Thyroid gland (tissue), 4 donors: Measurements from ENCODE around the gene MB21D2. TPM values are rescaled to one million over a fixed set of nuclear protein-coding genes. Genes with fewer than 3 reads are reported as not detected.

ENCODE experiments used
- DNase-seq, 2 donors: peaks; one replicate each; pipeline ENCODE4 v3.0.0-alpha.2; 2019
- H3K27ac ChIP-seq, 3 donors: fragments of 200-600 bp; sonication (generic); 1 replicate in 2 of 3; 2 replicates in 1 of 3; pipeline ENCODE4 v1.5.1; 2016 to 2019; ENCODE audit warnings: mild to moderate bottlenecking in 1 of 3, moderate library complexity in 1 of 3
- H3K27me3 ChIP-seq: fragments of 200-600 bp; sonication (generic); one replicate; pipeline ENCODE4 v1.5.1; 2019
- H3K36me3 ChIP-seq, 2 donors: fragments of 200-600 bp; sonication (generic); one replicate each; pipeline ENCODE4 v1.5.1; 2016 to 2019
- H3K4me1 ChIP-seq, 2 donors: fragments of 200-600 bp; sonication (generic); one replicate each; pipeline ENCODE4 v1.5.1; 2017 to 2019
- H3K4me3 ChIP-seq, 3 donors: fragments of 200-600 bp; sonication (generic); replicated peaks in 1 of 3; 1 replicate in 2 of 3; 2 replicates in 1 of 3; pipeline ENCODE4 v1.5.1; 2016; ENCODE audit warnings: mild to moderate bottlenecking in 1 of 3
- H3K9me3 ChIP-seq: fragments of 200-600 bp; sonication (generic); one replicate; pipeline ENCODE4 v1.5.1; 2017
- CTCF ChIP-seq, 6 experiments: fragments of 200-600 bp in 3 of 6; fragments of 450-650 bp in 3 of 6; sonication (generic) in 3 of 6; IDR thresholded peaks; one replicate each; pipeline ENCODE4 v1.5.1; 2016 to 2019; ENCODE audit warnings: antibody characterized with exemption in 6 of 6, mild to moderate bottlenecking in 2 of 6, inconsistent platforms in 1 of 6, moderate library complexity in 1 of 6
- POLR2A ChIP-seq, 2 donors: fragments of 450-650 bp; IDR thresholded peaks; one replicate each; pipeline ENCODE4 v1.6.1; 2017; ENCODE audit warnings: antibody characterized with exemption in 2 of 2, mild to moderate bottlenecking in 2 of 2, moderate library complexity in 1 of 2
- WGBS, 2 donors: methylation state at CpG; one replicate each; pipeline ENCODE4 v1.1.5; 2017; 5-methylcytosine and 5-hydroxymethylcytosine counted together
- intact Hi-C: fragments of 100-400 bp; cut with DNase I; formaldehyde crosslinking; loops from one replicate; pipeline ENCODE4 v1.15.1; 2023
- total RNA-seq, 4 donors: library from RNA; depleted of rRNA; stranded (reverse); fragments of >200 nt; gene quantifications; one replicate each; pipeline ENCODE4 v1.2.3, GENCODE V29; 2016

The MB21D2 gene
- total RNA-seq, 4 donors from 2014 or later = 3.4 to 5.2 (median 3.9) TPM

- no peaks in the 10 kb centered on the region for H3K27me3 ChIP-seq
- intact Hi-C loops = no loop called here
- H3K4me1 ChIP-seq = no peaks in the 10 kb centered on the region
- H3K36me3 ChIP-seq = no peaks in the 10 kb centered on the region
- no peak overlapping the region for H3K27ac ChIP-seq
- no peak for DNase-seq
- no peak for TF ChIP-seq POLR2A (IDR thresholded peaks at IDR 0.05)
- no peak for TF ChIP-seq CTCF (IDR thresholded peaks at IDR 0.05)
- WGBS, 2 donors = 84 to 88% methylated on average over 2 of the region's 2 CpGs
- H3K9me3 ChIP-seq = no peaks in the 10 kb centered on the region
- H3K4me3 ChIP-seq = no peak overlapping the region
These were observed 6.1 kb upstream of the MB21D2 start for GRCh38 chr3:192923731-192924130.

DNA sequence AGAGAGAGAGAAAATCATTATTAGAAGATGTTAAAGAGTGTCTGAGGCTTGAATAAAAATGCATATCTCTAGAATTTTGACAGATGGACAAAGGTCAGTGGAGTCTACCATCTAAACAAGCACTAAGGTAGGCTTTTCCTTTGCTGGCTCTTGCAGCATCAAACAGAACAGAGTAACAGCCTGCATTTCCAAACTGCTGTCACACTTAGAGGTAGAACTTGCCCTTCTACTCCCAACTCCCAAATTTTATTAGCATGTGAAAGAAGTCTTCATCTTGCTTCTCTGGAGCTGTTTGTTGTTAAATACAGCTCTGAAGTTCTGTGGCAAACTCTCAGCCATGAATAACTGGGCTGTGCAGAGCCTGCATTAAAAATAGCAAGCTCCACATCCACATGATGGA is 4.1 kb upstream of the MB21D2 start:
- Histone ChIP-seq H3K4me1 (no peaks in the 10 kb centered on the region), H3K27ac (no peak overlapping the region), H3K4me3 (no peak overlapping the region), H3K36me3 (no peaks in the 10 kb centered on the region), H3K27me3 (no peaks in the 10 kb centered on the region), H3K9me3 (no peaks in the 10 kb centered on the region)
- intact Hi-C loops = no loop called here
- no peak for DNase-seq
- TF ChIP-seq CTCF (IDR thresholded peaks at IDR 0.05) (no peak), POLR2A (IDR thresholded peaks at IDR 0.05) (no peak)

GRCh38 chr3:192920411-192920810 is 2.8 kb upstream of the MB21D2 start:
- H3K4me1 ChIP-seq = peaks cover 0 to 6% of the 10 kb centered on the region in 2 donors
- no peaks in the 10 kb centered on the region for H3K9me3 ChIP-seq
- intact Hi-C loops = no loop called here
- 96% methylated on average over 3 of the region's 3 CpGs for WGBS, 2 donors
- TF ChIP-seq CTCF (IDR thresholded peaks at IDR 0.05) = no peak
- TF ChIP-seq POLR2A (IDR thresholded peaks at IDR 0.05) = no peak
- H3K27ac ChIP-seq = no peak overlapping the region
- no peak for DNase-seq
- no peak overlapping the region for H3K4me3 ChIP-seq
- no peaks in the 10 kb centered on the region for H3K36me3 ChIP-seq
- H3K27me3 ChIP-seq = no peaks in the 10 kb centered on the region

DNA sequence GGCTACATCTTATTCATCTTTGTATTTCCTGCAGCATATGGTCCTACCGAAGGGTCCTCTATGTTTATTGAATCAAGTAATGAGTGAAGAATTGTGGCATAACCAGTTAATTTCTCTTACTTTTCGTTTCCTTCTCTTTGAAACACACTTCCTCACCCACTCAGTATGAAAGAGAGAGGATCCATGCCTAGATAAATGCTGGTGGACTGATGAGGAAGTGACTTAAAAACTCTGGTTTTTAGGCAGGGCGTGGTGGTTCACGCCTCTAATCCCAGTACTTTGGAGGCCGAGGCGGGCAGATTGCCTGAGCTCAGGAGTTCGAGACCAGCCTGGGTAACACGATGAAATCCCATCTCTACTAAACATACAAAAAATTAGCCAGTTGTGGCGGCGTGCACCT is 2.2 kb upstream of the MB21D2 start:
- peaks cover 0 to 6% of the 10 kb centered on the region in 2 donors for H3K4me1 ChIP-seq

DNA sequence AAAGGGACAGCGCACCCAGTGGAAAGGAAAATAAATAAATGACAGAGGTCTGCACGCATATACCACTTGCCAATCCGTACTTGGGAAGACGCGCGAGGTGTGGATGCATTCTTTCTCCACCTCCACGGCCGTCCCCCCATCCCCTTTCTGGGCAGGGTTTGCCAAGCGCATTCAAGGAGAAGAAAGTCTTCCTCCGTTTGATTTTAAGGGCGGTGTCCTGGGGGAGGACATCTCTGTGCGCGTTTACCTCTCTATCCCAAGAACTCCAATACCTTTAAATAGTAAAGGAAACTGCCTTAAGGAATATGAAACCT is 576 bp upstream of the MB21D2 start:
- TF ChIP-seq CTCF (IDR thresholded peaks at IDR 0.05) (no peak), POLR2A (IDR thresholded peaks at IDR 0.05) (no peak)
- Histone ChIP-seq H3K4me3 (peak overlapping the region; percentile 43 to 77 (median 69)), H3K27me3 (no peaks in the 10 kb centered on the region), H3K4me1 (peaks cover 0 to 6% of the 10 kb centered on the region in 2 donors), H3K9me3 (no peaks in the 10 kb centered on the region), H3K27ac (peak overlapping the region; percentile 82 to 91 (median 86)), H3K36me3 (no peaks in the 10 kb centered on the region)
- intact Hi-C loops = loop anchor here (10.0 kb wide), 1 partner anchor 103 kb away; no protein-coding TSS in a partner anchor
- WGBS, 2 donors = 2 to 4% methylated on average over 13 of the region's 13 CpGs
- no peak for DNase-seq

More for the DNA sequence above, 2.2 kb upstream of the MB21D2 start:
- TF ChIP-seq POLR2A (IDR thresholded peaks at IDR 0.05) (no peak), CTCF (IDR thresholded peaks at IDR 0.05) (no peak)
- WGBS, 2 donors = 88 to 92% methylated on average over 10 of the region's 10 CpGs
- no peak for DNase-seq
- intact Hi-C loops = loop anchor here (10.0 kb wide), 1 partner anchor 105 kb away; no protein-coding TSS in a partner anchor
- Histone ChIP-seq H3K27ac (no peak overlapping the region), H3K36me3 (no peaks in the 10 kb centered on the region), H3K4me3 (no peak overlapping the region), H3K9me3 (no peaks in the 10 kb centered on the region), H3K27me3 (no peaks in the 10 kb centered on the region)
